Memory B cell (primary cell): ENCODE data around the gene KDM4E.
"Not testable (repeated sequence)": the region's sequence is repeated elsewhere in the genome, so short reads cannot be mapped to it uniquely, and the experiment has no call there.

Experiments
- ATAC-seq: fragments of 150-1000 bp; cut with Tn5 transposase; 2 replicates; pipeline ENCODE4 v1.10.0; 2021; ENCODE audit warnings: low read depth, mild to moderate bottlenecking, moderate library complexity
- DNase-seq, 2 donors: peaks; one replicate each; pipeline ENCODE4 v3.0.0; 2022; ENCODE audit warnings: low spot score in 2 of 2
- H3K27ac Mint-ChIP-seq: one replicate; pipeline ENCODE4 v1.8.0; 2022; ENCODE audit warnings: mild to moderate bottlenecking, moderate library complexity, mixed read lengths
- H3K27me3 Mint-ChIP-seq: one replicate; pipeline ENCODE4 v1.8.0; 2022; ENCODE audit warnings: mixed read lengths
- H3K36me3 Mint-ChIP-seq: one replicate; pipeline ENCODE4 v1.8.0; 2022; ENCODE audit warnings: mild to moderate bottlenecking, mixed read lengths
- H3K4me1 Mint-ChIP-seq: one replicate; pipeline ENCODE4 v1.8.0; 2022; ENCODE audit warnings: mixed read lengths
- H3K4me3 Mint-ChIP-seq: one replicate; pipeline ENCODE4 v1.8.0; 2022; ENCODE audit warnings: mild to moderate bottlenecking, moderate library complexity, mixed read lengths
- H3K9me3 Mint-ChIP-seq: one replicate; pipeline ENCODE4 v1.8.0; 2022; ENCODE audit warnings: mixed read lengths

KDM4E gene

DNA sequence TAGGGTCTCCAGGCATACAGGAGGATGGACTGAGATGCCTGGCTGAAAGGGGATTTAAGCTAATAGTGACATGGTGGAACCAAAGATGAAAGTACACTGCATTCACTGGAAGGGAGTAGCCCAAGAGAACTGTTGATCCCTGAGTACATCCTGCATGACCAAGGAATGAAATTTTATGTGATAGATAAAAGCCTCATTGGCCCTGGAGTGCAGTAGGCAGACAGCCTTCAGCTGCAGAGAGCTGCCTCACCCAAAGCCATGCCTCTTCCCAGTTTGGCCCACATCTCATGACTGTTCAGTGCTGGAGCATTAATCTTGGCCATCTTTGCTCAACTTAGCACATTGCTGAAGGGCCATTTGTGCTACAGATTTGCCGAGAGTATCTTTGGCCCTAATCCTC lies 8.0 kb downstream of the KDM4E start:
- Mint-ChIP-seq H3K27me3 (peaks cover 8% of the 10 kb centered on the region), H3K9me3 (no peaks in the 10 kb centered on the region), H3K36me3 (no peaks in the 10 kb centered on the region), H3K4me3 (no peak overlapping the region), H3K27ac (no peak overlapping the region), H3K4me1 (no peaks in the 10 kb centered on the region)
- ATAC-seq (no peak), DNase-seq (no peak)

DNA sequence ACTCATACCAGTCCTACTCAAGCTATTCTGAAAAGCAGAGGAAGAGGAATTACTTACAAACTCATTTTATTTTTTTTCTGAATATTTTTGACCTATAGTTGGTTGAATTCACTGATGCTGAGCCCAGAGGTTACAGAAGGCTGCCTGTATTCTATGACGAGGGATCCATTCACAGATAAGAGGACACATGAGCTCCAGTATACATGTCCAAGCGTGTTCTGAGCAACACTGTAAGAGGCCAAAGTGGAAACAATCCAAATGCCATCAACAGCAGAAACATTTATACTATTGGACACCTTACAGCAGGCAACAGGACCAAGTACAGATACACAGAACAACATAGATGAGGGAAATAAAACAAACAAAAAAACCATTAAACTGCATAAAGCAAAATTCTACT lies 10.3 kb downstream of the KDM4E start:
- no peaks in the 10 kb centered on the region for H3K36me3 Mint-ChIP-seq
- no peaks in the 10 kb centered on the region for H3K4me1 Mint-ChIP-seq
- H3K9me3 Mint-ChIP-seq: no peaks in the 10 kb centered on the region
- peaks cover 11% of the 10 kb centered on the region for H3K27me3 Mint-ChIP-seq
- no peak for ATAC-seq
- no peak overlapping the region for H3K4me3 Mint-ChIP-seq
- DNase-seq: no peak
- no peak overlapping the region for H3K27ac Mint-ChIP-seq

- H3K4me1 Mint-ChIP-seq, H3K27ac Mint-ChIP-seq, DNase-seq, H3K9me3 Mint-ChIP-seq, H3K36me3 Mint-ChIP-seq: not testable (repeated sequence)
- H3K27me3 Mint-ChIP-seq: peaks cover 12% of the 10 kb centered on the region
- peak; percentile 38 for ATAC-seq
- peak overlapping the region; percentile 52 for H3K4me3 Mint-ChIP-seq
These were observed 12.4 kb downstream of the KDM4E start for GRCh38 chr11:95037356-95038035.

- no peaks in the 10 kb centered on the region for H3K4me1 Mint-ChIP-seq
- H3K27me3 Mint-ChIP-seq: peaks cover 14% of the 10 kb centered on the region
- DNase-seq: no peak
- no peak for ATAC-seq
- H3K9me3 Mint-ChIP-seq: no peaks in the 10 kb centered on the region
- H3K27ac Mint-ChIP-seq: no peak overlapping the region
- no peaks in the 10 kb centered on the region for H3K36me3 Mint-ChIP-seq
- H3K4me3 Mint-ChIP-seq: no peak overlapping the region
These were observed 17.2 kb downstream of the KDM4E start for GRCh38 chr11:95042239-95042638.

DNA sequence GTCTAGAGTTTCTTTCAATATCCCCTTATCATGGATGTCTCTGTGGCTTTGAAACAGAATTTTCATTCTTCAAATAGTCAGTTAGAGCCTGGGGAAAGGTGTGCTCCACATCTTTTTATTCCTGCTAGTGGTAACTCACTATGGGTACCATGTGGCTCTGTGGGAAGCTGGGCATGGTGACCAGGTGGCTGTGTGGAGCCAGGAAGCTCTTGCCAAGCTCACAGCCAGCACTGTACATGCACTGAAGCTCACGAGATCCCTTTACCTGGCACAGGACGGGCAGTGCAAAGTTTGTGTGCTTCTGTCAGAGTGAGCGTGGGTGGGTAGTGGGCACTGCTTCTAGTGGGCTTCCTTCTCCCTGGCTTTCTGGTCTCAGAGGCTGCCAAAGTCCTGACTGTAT lies 17.8 kb downstream of the KDM4E start:
- Mint-ChIP-seq H3K9me3 (no peaks in the 10 kb centered on the region), H3K27ac (no peak overlapping the region), H3K4me1 (no peaks in the 10 kb centered on the region), H3K4me3 (no peak overlapping the region), H3K36me3 (no peaks in the 10 kb centered on the region), H3K27me3 (peaks cover 13% of the 10 kb centered on the region)
- ATAC-seq: no peak
- no peak for DNase-seq

GRCh38 chr11:95044010-95044409 lies 19.0 kb downstream of the KDM4E start:
- peaks cover 11% of the 10 kb centered on the region for H3K27me3 Mint-ChIP-seq
- H3K9me3 Mint-ChIP-seq: no peaks in the 10 kb centered on the region
- no peak for DNase-seq
- H3K4me1 Mint-ChIP-seq: no peaks in the 10 kb centered on the region
- no peak overlapping the region for H3K27ac Mint-ChIP-seq
- no peak overlapping the region for H3K4me3 Mint-ChIP-seq
- no peak for ATAC-seq
- H3K36me3 Mint-ChIP-seq: no peaks in the 10 kb centered on the region

DNA sequence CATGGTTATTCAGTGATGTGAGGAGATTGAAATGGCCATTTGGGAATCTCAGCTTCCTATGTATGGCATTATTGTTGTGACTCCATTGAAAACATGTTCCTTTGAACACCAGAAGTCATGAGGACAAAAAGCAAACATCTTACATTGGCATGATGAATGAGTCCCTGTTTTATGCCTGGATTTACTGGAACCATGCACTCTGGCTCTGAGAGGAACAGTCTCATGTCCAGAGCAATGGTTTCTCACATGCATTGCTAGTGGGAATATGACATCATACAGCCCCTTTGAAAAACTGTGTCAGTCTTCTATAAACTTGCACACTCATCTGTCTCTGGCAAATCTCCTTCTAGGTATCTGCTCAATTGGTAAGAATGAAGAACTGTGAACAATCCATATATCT lies 20.8 kb downstream of the KDM4E start:
- no peaks in the 10 kb centered on the region for H3K36me3 Mint-ChIP-seq
- ATAC-seq (no peak), DNase-seq (no peak)
- no peaks in the 10 kb centered on the region for H3K4me1 Mint-ChIP-seq
- H3K9me3 Mint-ChIP-seq: no peaks in the 10 kb centered on the region
- no peak overlapping the region for H3K4me3 Mint-ChIP-seq
- H3K27me3 Mint-ChIP-seq: peaks cover 11% of the 10 kb centered on the region
- H3K27ac Mint-ChIP-seq: no peak overlapping the region

DNA sequence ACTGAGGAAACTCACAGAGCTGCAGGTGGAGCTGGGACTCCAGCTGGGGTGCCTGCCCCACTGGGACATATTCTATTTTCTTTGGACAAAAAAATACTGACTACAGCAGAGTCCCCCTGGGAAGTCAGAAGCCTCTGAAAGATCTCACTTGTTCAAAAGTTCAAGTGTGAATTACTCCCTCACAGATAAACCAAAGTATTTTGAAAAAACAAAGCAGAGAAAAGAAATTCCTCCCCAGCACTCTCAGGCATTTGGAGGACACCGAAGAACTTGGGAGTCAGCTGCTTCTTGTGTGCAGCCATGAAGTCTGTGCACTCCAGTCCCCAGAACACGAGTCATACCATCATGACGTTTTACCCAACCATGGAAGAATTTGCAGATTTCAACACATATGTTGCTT lies 24.1 kb downstream of the KDM4E start, which contains the start of gene KDM4F:
Gene KDM4F, plus strand, starts transcription at position 301 of the 400 bp plus-strand sequence.
- ATAC-seq, H3K9me3 Mint-ChIP-seq, H3K36me3 Mint-ChIP-seq, DNase-seq, H3K4me1 Mint-ChIP-seq, H3K4me3 Mint-ChIP-seq, H3K27me3 Mint-ChIP-seq, H3K27ac Mint-ChIP-seq: not testable (repeated sequence)

DNA sequence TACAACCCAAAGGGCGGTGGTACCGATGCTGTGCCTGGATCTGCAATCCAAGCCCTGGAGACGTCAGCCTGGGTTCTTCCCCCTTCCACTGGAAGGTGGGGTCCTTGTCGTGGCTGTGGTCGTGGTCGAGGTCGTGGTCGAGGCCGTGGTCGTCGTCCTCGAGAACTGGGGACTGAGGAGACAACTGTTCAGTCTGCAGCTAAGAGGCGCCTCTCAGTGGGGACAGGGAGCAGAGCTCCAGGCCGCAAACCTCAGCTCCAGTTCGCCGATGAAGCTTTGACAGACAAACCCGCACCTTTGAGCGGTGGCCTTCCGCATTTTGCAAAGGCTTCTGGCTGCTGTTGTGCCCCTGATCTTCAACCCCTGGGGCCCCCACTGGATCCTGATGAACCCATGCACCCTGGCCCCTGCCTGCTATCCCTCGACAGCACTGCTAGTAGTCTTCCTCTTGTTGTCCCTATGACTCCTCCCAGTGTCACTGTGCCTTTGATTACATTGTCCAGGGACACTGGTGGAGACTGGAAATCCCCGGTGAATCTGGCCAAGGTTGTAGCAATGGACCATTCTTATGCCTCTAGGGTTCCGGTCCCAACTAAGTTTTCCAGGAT lies 25.6 kb downstream of the KDM4E start:
- ATAC-seq: no peak
- no peaks in the 10 kb centered on the region for H3K9me3 Mint-ChIP-seq
- H3K4me1 Mint-ChIP-seq: peaks cover 10% of the 10 kb centered on the region
- H3K4me3 Mint-ChIP-seq: no peak overlapping the region
- peaks cover 6% of the 10 kb centered on the region for H3K27me3 Mint-ChIP-seq
- H3K36me3 Mint-ChIP-seq: no peaks in the 10 kb centered on the region
- H3K27ac Mint-ChIP-seq: no peak overlapping the region
- no peak for DNase-seq

GRCh38 chr11:95054356-95054755 lies 29.3 kb downstream of the KDM4E start:
- Mint-ChIP-seq H3K27me3 (peaks cover 1% of the 10 kb centered on the region), H3K4me1 (peaks cover 10% of the 10 kb centered on the region), H3K27ac (no peak overlapping the region), H3K4me3 (no peak overlapping the region), H3K9me3 (no peaks in the 10 kb centered on the region), H3K36me3 (no peaks in the 10 kb centered on the region)
- ATAC-seq: no peak
- no peak for DNase-seq

GRCh38 chr11:95055283-95055897 lies 30.3 kb downstream of the KDM4E start:
- DNase-seq (no peak), ATAC-seq (peak; percentile 80)
- no peak overlapping the region for H3K4me3 Mint-ChIP-seq
- H3K4me1 Mint-ChIP-seq: peaks cover 10% of the 10 kb centered on the region
- H3K9me3 Mint-ChIP-seq: no peaks in the 10 kb centered on the region
- H3K27ac Mint-ChIP-seq: no peak overlapping the region
- no peaks in the 10 kb centered on the region for H3K36me3 Mint-ChIP-seq
- peaks cover 1% of the 10 kb centered on the region for H3K27me3 Mint-ChIP-seq

DNA sequence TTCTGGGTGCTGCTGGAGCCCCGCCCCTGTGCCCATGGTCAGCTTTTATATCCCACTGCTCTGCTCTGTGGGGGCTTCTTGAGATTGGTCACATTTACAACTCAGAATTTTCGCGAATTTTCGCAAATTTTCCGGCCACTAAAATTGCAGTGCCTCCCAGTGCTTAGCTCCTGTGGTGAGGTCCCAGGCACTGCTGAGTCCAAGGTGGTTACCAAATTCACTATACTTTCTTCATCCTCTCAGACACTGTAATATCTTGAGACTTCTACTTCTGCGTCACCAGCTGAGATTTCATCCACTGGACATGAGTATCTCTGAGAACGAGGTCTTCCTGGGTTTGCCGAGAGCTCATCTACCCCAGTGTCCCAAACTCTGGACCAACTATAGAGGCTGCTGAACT lies 32.9 kb downstream of the KDM4E start:
- Mint-ChIP-seq H3K4me1 (peaks cover 10% of the 10 kb centered on the region), H3K36me3 (no peaks in the 10 kb centered on the region), H3K27ac (no peak overlapping the region), H3K4me3 (no peak overlapping the region), H3K27me3 (no peaks in the 10 kb centered on the region), H3K9me3 (no peaks in the 10 kb centered on the region)
- ATAC-seq (no peak), DNase-seq (no peak)

GRCh38 chr11:95058621-95059020 lies 33.6 kb downstream of the KDM4E start:
- no peaks in the 10 kb centered on the region for H3K36me3 Mint-ChIP-seq
- no peak overlapping the region for H3K27ac Mint-ChIP-seq
- H3K27me3 Mint-ChIP-seq: no peaks in the 10 kb centered on the region
- DNase-seq (no peak), ATAC-seq (no peak)
- no peak overlapping the region for H3K4me3 Mint-ChIP-seq
- H3K4me1 Mint-ChIP-seq: peaks cover 10% of the 10 kb centered on the region
- no peaks in the 10 kb centered on the region for H3K9me3 Mint-ChIP-seq

DNA sequence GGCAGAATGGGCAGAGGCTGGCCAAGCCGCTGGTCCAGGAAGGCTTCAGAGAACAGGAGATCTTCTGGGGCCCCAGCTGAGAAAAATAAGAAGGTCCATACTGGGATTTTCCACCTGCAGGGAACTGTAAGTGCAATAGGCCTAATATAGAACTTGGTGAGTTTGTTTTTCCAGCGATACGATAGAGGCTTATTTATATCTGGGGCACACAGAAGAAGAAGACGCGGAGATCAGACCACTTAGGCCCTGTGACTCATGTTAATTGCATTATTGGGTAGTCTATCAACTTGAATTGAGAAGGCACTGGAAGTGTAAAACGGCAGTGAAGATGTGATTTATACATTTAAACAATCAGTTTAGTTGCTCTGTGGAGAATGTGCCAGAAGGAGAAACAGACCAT lies 34.0 kb downstream of the KDM4E start:
- Mint-ChIP-seq H3K36me3 (no peaks in the 10 kb centered on the region), H3K4me1 (peaks cover 10% of the 10 kb centered on the region), H3K9me3 (no peaks in the 10 kb centered on the region), H3K27me3 (no peaks in the 10 kb centered on the region), H3K27ac (no peak overlapping the region), H3K4me3 (no peak overlapping the region)
- DNase-seq: no peak
- ATAC-seq: no peak

- no peak for ATAC-seq
- peaks cover 12% of the 10 kb centered on the region for H3K4me1 Mint-ChIP-seq
- no peaks in the 10 kb centered on the region for H3K9me3 Mint-ChIP-seq
- H3K27ac Mint-ChIP-seq: no peak overlapping the region
- peaks cover under 1% of the 10 kb centered on the region for H3K36me3 Mint-ChIP-seq
- DNase-seq: no peak
- H3K27me3 Mint-ChIP-seq: no peaks in the 10 kb centered on the region
- no peak overlapping the region for H3K4me3 Mint-ChIP-seq
These were observed 40.3 kb downstream of the KDM4E start for GRCh38 chr11:95065336-95065735.
